Activated T-cell treated with anti-CD3 and anti-CD28 coated beads for 4 hours (primary cell): ENCODE results near the gene PGAP3.

Source experiments
- DNase-seq: peaks from one replicate; pipeline ENCODE4 v3.0.0-alpha.2; 2020

PGAP3 gene

DNA sequence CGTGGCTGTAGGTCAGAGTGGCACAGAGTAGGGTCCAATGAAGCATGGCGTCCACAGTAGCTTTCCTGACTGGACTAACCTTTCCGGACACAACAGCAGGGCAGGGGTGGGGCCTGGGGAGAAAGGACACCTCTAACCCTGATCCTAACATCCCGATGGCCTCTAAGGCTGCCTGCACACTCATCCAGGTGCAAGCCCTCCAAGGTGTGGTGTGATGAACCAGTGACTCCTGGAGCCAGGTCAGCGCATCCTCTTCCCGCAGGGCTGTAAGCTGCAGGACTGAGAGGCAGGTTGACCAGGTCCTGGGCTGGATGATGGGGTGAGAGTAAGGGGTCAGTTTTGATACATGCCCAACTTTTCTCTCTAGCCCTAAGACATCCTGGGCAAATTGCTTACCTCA lies 8.9 kb upstream of the PGAP3 start:
- DNase-seq: no peak

DNA sequence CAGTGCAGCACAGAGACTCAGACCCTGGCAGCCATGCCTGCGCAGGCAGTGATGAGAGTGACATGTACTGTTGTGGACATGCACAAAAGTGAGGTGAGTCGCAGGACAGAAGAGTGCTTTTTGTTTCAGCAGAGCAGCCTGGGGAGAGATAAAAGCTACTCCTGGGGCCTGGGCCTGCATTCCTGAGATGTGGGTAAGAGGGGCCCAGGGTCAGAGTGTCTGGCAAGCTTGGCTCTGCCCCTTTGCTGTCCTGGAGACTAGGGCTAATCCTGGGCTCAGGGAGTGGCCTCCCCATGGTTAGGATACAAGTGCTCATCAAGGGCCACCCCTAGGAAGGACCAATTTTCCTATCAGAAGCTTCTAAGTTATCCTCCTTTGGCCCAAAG lies 7.2 kb upstream of the PGAP3 start:
- DNase-seq: no peak

DNA sequence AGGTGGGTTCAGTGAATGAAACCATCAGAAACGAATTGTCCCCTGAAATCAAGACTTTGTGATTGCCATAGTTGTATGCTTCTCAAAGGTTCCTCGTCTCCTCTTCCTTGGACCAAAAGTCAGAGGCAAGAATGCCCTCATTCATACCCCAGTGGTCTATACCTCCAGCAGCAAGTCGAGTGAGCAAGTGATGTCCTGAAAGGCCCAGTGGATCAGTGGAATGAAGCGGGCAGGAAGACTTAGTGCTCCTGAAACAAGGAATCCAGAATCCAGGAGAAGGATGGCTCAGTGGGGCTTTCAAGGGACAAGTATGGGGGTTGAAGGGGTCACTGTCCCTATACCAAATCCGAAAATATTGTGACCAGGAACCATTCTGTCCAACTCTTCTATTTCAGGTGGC lies 6.7 kb upstream of the PGAP3 start:
- DNase-seq: no peak

DNA sequence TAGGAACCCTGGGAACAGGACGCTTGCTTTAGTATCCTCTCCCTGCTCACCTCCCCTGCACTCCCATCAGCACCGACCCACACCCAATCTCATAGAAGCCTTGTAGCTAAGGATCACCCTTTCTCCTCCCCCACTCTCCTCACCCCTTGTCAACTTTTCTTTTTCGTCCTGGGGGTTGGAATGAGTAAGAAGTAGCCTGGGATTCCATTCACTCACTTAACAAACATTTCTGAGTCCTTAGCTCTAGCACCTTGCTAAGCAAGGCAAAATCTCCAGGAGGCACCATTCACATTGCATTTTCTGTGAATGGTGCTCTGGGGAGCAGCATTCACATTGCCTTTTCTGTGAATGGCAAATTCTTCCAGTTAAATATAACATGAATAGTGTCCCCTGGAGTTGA lies 1.1 kb upstream of the PGAP3 start:
- DNase-seq: no peak

DNA sequence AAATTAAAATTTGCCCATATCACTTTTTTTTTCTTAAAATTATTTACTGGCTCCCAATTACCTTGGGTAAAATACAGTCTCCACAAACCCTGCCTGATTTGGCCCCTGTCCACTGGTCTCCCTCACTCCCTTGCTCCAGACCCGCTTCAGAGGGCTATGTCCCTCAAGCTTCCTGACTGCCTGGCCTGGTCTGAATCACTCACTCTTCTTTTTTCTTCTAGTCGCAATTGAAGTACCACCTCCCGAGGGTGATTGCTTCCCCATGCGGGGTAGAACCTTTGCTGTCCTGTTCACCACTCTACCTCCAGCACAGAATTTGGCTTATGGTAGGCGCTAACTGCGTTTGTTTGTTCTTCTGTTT lies 598 bp upstream of the PGAP3 start:
- no peak for DNase-seq

DNA sequence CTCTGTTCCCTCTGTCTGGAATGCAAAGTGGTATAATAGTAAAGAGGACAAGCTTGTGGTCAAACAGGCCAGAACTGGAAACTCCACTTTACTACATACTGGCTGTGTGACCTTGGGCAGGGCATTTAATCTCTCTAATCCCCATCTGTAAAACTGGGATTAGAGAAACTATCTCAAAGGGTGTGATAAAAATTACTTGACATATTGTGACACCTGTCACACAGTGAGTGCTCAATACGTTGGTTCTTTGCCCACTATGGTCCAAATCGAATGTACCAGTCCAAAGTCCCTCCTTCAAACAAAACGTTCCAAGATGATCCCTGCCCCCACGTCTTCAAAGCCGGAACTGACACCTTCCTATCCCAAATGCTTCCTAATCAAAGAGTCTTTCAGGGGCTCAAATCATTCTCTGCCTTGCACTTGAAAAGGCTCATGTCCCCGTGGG lies 734 bp downstream of the PGAP3 start:
- DNase-seq: no peak

DNA sequence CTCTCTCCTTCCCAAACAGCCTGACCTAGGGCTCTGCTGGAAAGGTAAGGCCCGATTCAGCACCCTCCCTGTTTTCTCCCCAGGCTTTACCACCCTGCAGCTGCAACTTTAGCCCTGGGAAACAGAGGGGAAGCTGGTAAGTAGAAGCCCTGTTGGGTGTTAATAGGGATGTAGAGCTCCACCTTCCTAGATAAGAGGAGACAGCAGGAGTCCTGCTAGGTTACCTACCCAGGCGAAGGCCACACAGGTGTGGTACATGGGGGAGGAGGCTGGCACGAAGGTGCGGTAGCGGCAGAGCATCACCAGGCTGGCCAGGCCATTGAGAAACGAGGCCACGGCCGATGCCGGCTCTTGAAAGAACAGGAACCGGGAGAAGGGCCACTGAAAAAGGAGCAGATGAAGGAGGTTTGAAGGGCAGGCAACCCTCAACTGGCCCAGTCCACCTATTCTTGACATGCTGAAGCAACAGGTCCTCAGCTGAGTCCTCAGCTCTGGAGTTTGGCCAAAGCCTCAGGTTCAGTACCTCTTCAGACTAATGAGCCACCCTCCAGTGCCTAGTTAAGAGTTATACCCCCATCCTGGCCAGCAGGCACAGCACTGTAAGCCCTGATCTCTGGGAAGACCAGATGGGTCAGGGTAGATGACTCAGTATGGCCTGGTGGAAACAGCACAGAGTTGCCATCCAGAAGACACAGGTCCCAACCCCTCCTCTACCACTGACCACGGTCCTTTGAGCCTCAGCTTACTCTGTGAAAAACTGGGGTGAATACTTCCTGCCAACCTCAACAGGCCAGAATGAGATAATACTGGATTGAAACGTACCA lies 3.3 kb downstream of the PGAP3 start:
- DNase-seq: no peak

DNA sequence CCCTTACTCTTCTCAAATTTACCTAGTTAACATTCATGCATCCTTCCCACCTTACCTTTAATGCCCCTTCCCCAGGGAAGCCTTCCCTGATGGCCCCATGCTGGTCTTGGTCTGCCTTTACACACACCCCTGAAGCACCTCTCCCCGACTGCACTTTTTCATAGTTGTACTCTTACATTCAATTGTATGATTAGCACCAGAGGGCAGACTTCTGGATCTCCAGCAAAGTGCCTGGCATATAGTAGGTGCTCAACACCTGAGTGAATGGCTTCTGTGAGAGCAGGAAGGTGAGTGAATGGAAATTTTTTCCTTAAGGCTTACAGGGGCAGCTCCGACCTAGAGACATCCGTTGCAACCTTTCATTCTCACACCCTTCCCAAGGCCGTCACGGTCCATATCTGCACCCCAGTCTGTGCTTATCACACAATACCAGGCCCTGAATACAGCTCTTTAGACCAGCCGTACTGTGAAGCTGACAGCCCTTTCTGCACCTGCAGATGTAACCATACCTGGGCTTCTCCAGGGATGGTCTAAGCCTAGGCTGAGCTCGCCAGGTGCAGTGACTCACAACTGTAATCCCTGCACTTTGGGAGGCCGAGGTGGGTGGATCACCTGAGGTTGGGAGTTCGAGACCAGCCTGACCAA lies 4.4 kb downstream of the PGAP3 start:
- DNase-seq: no peak

DNA sequence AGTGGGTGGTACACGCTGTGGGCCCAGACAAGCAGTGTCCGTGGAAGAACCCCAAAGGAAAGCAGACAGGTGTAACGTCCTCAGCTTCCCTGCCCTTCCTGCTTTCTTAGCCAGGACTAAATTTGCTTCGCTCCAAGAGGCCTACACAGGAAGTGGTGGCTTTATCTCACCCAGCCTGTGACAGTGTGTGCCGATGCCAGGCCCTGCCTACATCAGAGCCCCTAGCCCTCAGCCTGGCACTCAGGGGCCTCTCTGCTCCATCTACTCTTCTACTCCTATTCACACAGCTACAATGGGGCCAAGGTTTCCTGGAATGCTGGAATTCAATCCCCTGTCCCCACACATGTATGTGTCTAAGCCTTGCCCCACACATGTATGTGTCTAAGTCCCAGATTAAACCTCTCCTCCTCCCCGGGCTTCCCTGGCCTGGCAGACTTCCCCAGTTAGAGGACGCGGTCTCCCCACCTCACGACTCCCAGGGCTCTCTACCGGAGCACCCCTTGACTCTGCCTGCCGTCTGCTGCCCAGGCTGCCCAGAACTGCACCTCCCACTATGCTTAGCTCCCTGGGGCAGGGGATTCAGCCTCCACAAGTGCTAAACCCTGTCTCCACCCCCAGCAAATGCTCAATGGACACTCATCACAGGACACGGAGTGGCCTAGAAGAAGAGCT lies 8.2 kb downstream of the PGAP3 start:
- no peak for DNase-seq

DNA sequence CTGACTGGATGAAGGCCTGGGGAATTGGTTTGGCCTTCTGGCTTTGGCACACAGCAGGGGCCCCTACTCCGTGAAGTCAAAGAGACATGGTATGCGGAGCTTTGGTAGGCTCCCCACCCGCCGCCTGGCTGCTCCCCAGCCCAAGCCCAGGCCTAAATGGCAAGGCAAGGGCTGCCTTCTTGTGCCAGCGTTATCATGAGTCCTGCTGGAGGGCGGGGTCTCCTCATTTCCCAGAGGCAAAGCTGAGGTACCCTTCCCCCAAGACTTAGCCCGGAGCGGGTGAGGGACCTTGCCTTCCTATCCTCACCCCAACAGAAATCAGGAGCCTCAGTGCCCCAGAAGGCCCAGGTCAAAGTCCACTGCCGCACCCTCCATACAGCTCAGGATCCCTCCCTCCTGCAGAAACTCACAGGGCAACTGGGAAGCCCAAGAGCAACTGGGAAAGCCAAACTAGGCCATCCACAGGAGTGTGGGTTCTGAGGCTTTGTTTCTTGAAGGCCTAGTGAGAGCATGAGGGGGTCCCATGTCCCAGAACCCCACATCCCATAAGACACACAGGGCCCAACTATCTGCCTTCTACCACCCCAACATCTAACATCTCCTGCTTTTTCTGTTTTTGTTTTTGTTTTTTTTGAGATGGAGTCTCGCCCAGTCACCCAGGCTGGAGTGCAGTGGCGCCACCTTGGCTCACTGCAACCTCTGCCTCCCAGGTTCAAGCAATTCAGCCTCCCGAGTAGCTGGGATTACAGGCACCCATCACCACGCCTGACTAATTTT lies 9.3 kb downstream of the PGAP3 start:
- DNase-seq: no peak

DNA sequence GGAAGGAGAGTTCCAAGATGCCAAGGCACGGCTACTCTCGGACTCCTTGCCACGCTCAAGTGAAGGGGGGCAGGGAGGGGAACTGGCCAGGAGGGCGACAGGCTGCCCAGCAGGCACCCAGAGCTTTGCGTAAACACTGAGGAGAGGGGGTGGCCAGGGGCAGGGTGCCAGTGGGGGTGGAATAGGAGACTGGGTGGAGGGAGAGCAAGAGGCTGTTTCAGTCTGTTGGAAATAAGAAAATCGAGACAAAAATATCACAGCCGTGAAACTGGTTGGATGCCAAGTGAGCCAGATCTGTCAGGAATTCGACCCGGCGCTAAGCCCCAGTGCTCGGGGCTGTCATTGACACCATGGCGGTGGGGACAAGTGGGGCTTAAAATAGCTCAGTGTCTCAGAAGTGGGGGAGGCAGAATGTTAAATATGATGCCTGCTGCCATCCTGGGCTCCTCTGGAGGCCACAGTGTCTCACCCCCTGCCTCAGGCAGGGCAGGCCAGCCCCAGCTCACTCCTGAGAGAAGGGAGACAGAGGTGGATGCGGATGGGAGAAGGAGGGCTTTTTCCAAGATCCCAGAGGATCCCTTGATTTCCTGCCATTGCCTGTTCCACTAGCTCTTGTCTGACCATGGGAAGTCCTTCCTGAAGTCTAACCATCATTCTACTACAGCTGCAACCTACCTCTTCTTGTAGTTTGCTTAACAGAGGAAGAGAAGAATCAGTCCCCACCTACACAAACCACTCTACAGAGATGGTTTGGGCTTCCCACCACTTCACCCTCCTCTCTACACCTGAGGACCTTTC lies 10.1 kb downstream of the PGAP3 start:
- DNase-seq: no peak

DNA sequence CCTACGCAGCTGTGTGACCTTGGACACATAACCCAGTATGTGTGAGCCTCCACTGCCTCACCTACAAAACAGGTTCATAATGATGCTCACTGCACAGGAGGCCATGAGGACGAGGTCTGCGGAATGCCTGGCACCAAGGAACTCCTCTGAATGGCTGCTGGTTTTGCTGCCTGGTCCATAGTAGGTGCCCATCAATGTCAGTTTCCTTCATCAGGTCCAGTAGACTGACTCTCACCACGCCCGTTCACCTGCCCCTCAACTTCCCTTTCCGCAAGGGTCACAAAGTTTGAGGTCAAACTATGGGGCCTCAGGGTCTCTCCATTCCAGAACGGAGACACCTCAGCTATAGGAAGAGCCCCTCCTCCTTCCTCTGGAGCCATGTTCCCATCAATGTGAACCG lies 10.8 kb downstream of the PGAP3 start:
- no peak for DNase-seq

DNA sequence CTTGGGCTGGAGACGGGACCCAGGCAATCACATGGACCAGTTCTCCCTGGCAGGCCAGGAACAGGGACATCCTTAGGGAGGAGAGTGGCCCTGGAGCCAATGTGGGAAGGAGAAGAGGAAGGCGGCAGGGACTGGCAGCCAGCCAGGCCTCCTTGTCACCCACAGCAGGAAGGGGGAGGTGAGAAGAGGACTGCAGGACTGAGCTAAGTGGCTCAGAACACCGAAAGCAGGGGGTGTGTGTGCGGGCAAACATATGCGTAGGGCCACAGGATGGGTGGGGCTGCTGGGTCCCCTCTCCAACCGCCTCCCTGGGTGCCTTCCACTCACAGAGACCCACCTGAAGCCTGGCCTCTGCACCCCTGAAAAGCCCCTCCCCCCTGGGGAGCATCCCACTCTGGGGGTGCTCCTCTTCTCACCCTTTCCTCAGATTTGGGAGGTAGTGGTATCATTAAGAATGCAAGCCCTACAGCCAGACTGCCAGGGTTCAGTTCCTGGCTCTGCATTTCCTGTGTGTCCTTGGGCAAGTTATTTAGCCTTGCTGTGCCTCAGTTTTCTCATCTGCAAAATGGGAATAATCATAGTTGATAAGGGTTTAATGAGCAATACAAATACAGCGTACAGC lies 11.5 kb downstream of the PGAP3 start:
- no peak for DNase-seq

DNA sequence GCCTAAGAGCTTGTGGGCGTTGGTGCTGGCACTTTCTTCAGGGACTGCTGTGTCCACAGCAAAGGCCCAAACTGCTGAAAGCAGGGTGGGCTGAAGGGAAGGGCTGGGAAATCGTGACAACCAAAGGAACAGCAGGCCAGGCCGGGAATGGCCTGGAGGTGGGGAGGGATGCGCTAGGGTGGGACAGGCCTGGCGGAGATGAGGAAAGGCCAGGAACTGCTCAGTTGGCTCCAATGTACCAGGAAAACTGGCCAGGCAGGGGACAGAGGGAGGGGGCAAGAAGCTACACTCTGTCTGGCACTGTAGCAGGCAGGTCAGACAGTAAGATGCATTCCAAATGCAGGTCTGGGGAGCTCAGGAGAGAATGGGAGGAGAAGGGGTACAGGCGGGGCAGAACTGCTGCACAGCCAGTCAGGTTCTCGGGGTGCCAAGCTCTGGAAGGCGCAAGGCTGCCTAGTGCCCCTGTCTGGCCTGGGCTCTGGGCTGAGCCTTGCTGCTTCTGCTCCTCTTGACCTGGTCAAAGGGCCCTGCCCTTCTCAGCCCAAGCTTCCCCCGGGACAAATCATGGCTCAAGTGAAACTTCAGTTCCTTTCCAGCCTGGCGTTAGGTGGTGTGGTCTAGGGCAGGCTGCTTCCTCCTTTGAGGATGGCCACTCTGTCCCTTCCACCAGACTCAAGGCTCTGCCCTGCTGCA lies 12.3 kb downstream of the PGAP3 start:
- DNase-seq: no peak

DNA sequence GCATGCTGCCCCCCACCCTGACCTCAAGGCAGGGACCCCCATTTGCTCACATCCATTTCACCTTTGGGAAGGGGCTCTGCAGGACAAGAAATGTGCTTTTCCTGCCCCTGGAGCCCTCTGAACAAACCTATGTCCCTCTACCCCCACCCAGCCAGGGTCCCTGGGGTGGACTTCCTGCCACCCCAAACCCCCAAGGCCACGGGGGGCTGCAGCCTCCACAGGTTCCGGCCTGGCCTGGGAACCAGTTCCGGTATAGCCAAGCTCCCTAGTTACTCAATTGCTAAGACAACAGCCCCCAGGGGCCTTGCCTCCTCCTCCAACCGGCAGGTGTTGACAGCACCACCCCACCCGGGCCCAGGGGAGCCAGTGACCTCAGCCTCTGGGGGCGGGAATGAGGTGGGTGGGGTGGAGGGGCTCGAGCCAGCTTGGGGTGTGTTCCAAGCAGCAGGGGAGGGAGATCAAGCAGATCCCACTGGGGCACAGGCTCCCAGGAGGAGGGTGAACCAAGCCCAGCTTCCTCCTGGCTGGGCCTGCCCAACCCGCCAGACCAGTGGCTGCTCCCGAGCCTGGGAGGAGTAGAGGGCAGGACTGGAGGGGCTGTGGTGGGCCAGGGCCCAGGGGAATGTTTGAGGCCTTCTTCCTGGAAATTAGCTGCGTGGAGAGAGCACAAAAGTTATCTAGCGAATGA lies 13.0 kb downstream of the PGAP3 start:
- no peak for DNase-seq

DNA sequence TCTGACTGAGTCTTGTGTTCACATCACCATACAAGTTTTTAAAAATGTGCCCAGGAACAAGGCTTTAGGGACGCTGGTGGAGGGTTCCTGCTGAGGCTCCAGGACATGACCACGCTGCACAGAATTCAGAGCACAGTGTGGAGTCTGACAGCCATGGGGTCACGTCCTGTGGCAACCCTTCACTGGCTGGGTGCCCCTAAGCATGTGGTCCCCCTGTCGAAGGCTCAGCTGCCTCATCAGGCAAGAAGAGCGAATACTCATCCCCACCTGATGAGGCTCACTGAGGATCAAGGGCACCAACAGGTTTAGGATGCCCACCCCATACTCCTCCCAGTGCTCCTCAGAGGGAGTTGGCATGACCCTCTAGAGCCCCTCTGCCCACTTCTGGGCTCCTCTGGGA lies 13.7 kb downstream of the PGAP3 start:
- DNase-seq: no peak

DNA sequence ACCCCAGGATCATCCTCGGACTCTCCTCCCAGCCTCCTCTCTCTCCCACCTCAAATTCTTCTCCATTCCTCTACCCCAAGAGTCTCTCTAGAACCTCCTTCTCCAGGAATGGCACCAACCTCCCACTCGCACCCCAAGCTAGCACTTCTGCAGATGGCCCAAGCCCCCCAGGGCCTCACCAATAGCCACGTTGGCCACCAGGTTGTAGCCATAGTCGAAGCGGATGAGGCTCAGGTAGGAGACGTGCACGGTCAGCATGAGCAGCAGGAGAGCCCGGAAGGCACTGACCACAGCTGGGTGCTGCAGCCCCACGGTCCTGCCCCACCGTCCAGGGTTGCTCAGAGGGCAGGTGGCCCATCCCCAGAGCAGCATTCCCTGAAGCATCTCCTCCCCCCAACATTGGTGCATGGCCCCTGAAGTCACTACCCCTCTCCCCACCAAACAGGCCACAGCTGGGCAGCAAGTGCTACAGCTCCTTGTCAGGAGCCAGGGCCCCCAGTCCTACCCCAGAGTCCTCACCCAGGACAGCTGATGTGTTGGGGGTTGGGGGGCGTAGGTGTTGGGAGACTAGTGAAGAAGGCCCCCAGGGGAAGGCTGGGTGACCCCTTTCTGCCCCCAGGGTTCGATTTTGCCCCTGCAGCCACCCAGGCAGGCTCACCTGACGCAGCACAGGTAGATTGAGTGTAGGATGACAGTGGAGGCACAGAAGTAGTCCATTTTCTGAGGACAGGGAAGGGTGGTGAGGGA lies 14.3 kb downstream of the PGAP3 start:
- no peak for DNase-seq

DNA sequence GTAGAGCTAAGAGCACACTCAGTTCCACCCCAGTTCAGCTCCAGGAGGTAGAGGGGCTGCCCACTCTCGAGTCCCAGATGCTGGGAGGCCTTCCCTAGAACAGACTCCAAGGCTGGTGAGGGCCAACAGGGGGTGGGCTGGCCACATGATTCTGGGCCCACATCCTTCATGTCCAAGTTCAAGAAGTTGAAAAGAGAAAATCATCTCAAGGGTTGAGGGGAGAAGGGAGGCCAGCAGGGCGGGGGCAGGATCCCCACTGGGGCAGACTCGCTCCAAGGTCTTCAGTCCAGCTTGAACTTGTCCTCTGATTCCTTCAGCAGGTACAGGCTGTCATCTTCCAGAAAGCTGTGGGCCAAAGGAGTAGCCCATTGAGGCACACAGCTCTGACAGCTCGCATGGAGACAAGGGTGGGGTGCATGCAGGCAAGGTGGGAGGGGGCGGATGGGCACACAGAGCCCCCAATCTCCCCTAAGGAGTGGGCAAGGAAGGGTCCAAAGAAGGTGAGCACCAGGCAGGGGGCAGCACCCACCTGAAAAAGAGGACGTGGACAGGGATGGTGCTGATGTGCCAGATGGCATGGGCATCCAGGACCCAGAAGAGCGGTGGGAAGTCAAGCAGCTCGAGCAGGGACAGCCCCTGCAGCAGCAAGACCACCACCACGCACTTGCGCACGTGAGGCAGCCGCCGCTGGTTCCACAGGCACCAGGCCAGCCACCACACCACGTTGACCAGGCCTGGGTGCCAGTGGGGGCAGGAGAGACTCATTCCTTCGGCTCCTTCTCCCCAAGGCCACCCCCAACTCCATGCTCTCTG lies 15.1 kb downstream of the PGAP3 start:
- no peak for DNase-seq
